ENCODE measurements around the gene ARHGAP6. TPM values are rescaled to one million over a fixed set of nuclear protein-coding genes. Genes with fewer than 3 reads are reported as not detected.
A peak's percentile ranks its signal among the peaks of the same experiment; 100 is the strongest.

Gene ARHGAP6
- total and polyA plus RNA-seq, 2 of the 13 experiments (the other 11 are each of a cell fraction or from before 2014, with no cell fraction given): 0.11 TPM; not detected in 1

GRCh38 chrX:11381464-11381863 is 284.3 kb downstream of the ARHGAP6 start:
- Histone ChIP-seq H3K27ac (ENCODE audit: extremely low read length, insufficient read depth, low read length) (no peak overlapping the region), H4K20me1 (ENCODE audit: insufficient read depth, low read length) (no peaks in the 10 kb centered on the region), H3K79me2 (ENCODE audit: insufficient read depth, low read length) (no peaks in the 10 kb centered on the region), H3K9ac (ENCODE audit: insufficient read depth, low read depth, low read length) (no peak overlapping the region), H3K9me3 (ENCODE audit: low read length) (no peaks in the 10 kb centered on the region), H3K4me3 (replicated peaks in 1 of 3; ENCODE audit: insufficient read depth in 1 of 3, low read depth in 2 of 3, low read length in 3 of 3) (no peak overlapping the region), H3K4me1 (ENCODE audit: insufficient read depth, low read length) (no peaks in the 10 kb centered on the region), H2AFZ (ENCODE audit: low read length) (no peak overlapping the region), H3K4me2 (ENCODE audit: low read depth, low read length) (no peak overlapping the region), H3K36me3 (replicated peaks in 1 of 2; ENCODE audit: control insufficient read depth in 1 of 2, insufficient read depth in 2 of 2, low read length in 2 of 2) (no peaks in the 10 kb centered on the region), H3K27me3 (ENCODE audit: control insufficient read depth in 1 of 2, insufficient read depth in 2 of 2, low read length in 2 of 2) (no peaks in the 10 kb centered on the region)
- POLR2A ChIA-PET: no interaction called here
- in situ Hi-C loops (cut with HindIII; ENCODE audit: extremely low pct_ligation_motif_present, low pct_unique_long_range_greater_than_20kb) (no loop called here), intact Hi-C loops (cut with micrococcal nuclease; ENCODE audit: unreplicated experiment) (loop anchor here (5.0 to 10.0 kb wide), 2 partner anchors 237 to 391 kb away; no protein-coding TSS in a partner anchor)
- no peak for TF ChIP-seq ZNF713 (CRISPR knock-in tag; IDR thresholded peaks at IDR 0.05)
- TF ChIP-seq CTCF (CRISPR knock-in tag; IDR thresholded peaks at IDR 0.05): peak; percentile 50
- ATAC-seq (peak; percentile 82), DNase-seq (ENCODE audit: low spot score) (peak; percentile 25), FAIRE-seq (peak; percentile 87)
- CTCF ChIA-PET (ENCODE audit: low intra/inter-chr PET ratio, low total read pairs): no interaction called here
- BruUV-seq (replicated peaks): no TSS peak
- 2% methylated on average over 6 of the region's 6 CpGs for WGBS (ENCODE audit: low lambda C conversion rate)

- Histone ChIP-seq H2AFZ (ENCODE audit: low read length) (no peak overlapping the region), H3K9ac (ENCODE audit: insufficient read depth, low read depth, low read length) (no peak overlapping the region), H3K79me2 (ENCODE audit: insufficient read depth, low read length) (no peaks in the 10 kb centered on the region), H3K4me1 (ENCODE audit: insufficient read depth, low read length) (no peaks in the 10 kb centered on the region), H3K4me3 (replicated peaks in 1 of 3; ENCODE audit: insufficient read depth in 1 of 3, low read depth in 2 of 3, low read length in 3 of 3) (no peak overlapping the region), H3K4me2 (ENCODE audit: low read depth, low read length) (no peak overlapping the region), H3K9me3 (ENCODE audit: low read length) (no peaks in the 10 kb centered on the region), H3K36me3 (replicated peaks in 1 of 2; ENCODE audit: control insufficient read depth in 1 of 2, insufficient read depth in 2 of 2, low read length in 2 of 2) (no peaks in the 10 kb centered on the region), H4K20me1 (ENCODE audit: insufficient read depth, low read length) (no peaks in the 10 kb centered on the region), H3K27me3 (ENCODE audit: control insufficient read depth in 1 of 2, insufficient read depth in 2 of 2, low read length in 2 of 2) (no peaks in the 10 kb centered on the region), H3K27ac (ENCODE audit: extremely low read length, insufficient read depth, low read length) (no peak overlapping the region)
- FAIRE-seq (no peak), ATAC-seq (no peak), DNase-seq (ENCODE audit: low spot score) (no peak)
- 63% methylated on average over 5 of the region's 10 CpGs for WGBS (ENCODE audit: low lambda C conversion rate)
- TF ChIP-seq TOPORS (CRISPR knock-in tag; IDR thresholded peaks at IDR 0.05): no peak
- no peak for TF ChIP-seq NCOA5 (CRISPR knock-in tag; IDR thresholded peaks at IDR 0.05)
- no peak for TF ChIP-seq SOX5 (CRISPR knock-in tag; IDR thresholded peaks at IDR 0.05; ENCODE audit: borderline replicate concordance)
- no peak for TF ChIP-seq SP4 (CRISPR knock-in tag; IDR thresholded peaks at IDR 0.05)
- no peak for TF ChIP-seq HINFP (CRISPR knock-in tag; IDR thresholded peaks at IDR 0.05; ENCODE audit: low read depth)
- no peak for TF ChIP-seq ZKSCAN1 (IDR thresholded peaks at IDR 0.05; ENCODE audit: low read length)
- TF ChIP-seq CREBL2 (CRISPR knock-in tag; IDR thresholded peaks at IDR 0.05; ENCODE audit: borderline replicate concordance): no peak
- TF ChIP-seq CBX1 (IDR thresholded peaks at IDR 0.05; ENCODE audit: low read depth): no peak
- BruUV-seq (replicated peaks): no TSS peak
- POLR2A ChIA-PET: no interaction called here
- in situ Hi-C loops (cut with HindIII; ENCODE audit: extremely low pct_ligation_motif_present, low pct_unique_long_range_greater_than_20kb) (no loop called here), intact Hi-C loops (cut with micrococcal nuclease; ENCODE audit: unreplicated experiment) (loop anchor here (5.0 to 10.0 kb wide), 2 partner anchors 236 to 392 kb away; no protein-coding TSS in a partner anchor)
- CTCF ChIA-PET (ENCODE audit: low intra/inter-chr PET ratio, low total read pairs): no interaction called here
These were observed 285.4 kb downstream of the ARHGAP6 start for GRCh38 chrX:11380187-11380844.

Data from HepG2 (cell line).